Subcutaneous adipose tissue (tissue), 4 donors: ENCODE measurements around the gene NHERF1. TPM values are rescaled to one million over a fixed set of nuclear protein-coding genes. Genes with fewer than 3 reads are reported as not detected.

ENCODE experiments used
- total RNA-seq, 4 donors: library from RNA; depleted of rRNA; stranded (reverse); fragments of >200 nt; gene quantifications; one replicate each; pipeline ENCODE4 v1.1.0, GENCODE V29; 2016
- TF ChIP-seq, protein P1 (sequence below): fragments of 450-650 bp; IDR thresholded peaks from one replicate; pipeline ENCODE4 v1.5.1; 2016; ENCODE audit warnings: low read depth, mild to moderate bottlenecking, control low read depth, antibody characterized with exemption, moderate library complexity

NHERF1 gene
- total RNA-seq, 4 donors from 2014 or later, result 10.3 to 26.2 (median 15.1) TPM

- TF ChIP-seq, protein P1, sequence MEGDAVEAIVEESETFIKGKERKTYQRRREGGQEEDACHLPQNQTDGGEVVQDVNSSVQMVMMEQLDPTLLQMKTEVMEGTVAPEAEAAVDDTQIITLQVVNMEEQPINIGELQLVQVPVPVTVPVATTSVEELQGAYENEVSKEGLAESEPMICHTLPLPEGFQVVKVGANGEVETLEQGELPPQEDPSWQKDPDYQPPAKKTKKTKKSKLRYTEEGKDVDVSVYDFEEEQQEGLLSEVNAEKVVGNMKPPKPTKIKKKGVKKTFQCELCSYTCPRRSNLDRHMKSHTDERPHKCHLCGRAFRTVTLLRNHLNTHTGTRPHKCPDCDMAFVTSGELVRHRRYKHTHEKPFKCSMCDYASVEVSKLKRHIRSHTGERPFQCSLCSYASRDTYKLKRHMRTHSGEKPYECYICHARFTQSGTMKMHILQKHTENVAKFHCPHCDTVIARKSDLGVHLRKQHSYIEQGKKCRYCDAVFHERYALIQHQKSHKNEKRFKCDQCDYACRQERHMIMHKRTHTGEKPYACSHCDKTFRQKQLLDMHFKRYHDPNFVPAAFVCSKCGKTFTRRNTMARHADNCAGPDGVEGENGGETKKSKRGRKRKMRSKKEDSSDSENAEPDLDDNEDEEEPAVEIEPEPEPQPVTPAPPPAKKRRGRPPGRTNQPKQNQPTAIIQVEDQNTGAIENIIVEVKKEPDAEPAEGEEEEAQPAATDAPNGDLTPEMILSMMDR, result no peak
Observed at GRCh38 chr17:74780443-74781238, 32.2 kb downstream of the NHERF1 start.

- TF ChIP-seq, protein P1, result no peak
Observed at GRCh38 chr17:74782571-74782970, 34.1 kb downstream of the NHERF1 start.

DNA sequence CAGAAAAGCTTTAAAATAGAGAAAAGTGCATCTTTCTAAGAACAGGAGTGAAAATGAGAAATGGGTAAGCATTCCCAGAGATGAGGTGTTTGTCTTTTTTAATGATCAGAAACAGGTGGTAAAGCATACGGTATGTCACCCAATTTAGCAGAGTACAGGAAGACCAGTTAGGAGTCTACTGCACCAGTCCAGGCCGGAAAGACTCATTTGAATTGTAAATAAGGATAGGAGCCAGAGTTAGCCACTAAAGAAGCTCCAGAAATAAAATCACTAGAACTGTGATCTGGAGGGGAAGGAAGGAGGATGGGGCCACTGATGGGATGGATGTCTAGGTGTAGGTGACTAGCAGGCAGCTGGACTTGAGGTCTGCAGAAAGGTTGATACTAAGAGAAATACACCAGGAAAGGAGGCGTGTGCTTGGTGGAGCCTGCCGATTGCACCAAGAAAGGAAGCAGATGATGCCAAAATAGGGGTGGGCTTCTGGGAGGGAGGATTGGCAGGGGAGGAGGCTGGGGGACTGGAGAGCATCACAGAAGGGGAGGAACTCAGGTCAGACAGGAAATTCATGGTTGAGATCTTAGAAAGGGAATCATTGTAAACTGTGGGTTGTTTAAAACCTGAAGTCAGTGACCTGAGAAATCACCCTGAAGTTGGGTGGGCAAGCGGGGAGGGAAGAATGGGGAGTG lies 35.8 kb downstream of the NHERF1 start:
- TF ChIP-seq, protein P1, result no peak

GRCh38 chr17:74785096-74785980 lies 36.9 kb downstream of the NHERF1 start:
- TF ChIP-seq, protein P1, result no peak

DNA sequence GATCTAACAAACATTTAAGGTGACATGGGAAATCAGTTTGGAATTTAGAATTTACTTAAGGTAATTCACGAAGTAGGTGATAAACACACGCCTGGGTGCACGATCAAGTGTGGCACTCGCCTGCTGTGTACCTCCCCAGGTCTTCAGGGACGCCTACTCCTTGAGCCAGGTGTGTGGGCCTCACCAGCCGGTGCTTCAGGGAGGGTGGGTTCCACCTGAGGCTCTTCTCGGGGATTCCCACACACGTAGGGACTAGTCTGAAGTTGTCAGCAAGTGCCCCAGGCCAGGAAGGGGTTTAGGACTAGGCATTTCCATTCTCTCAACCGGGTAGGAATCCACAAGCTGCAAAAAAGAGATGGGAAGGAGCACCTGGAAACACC lies 37.5 kb downstream of the NHERF1 start:
- TF ChIP-seq, protein P1, result no peak

DNA sequence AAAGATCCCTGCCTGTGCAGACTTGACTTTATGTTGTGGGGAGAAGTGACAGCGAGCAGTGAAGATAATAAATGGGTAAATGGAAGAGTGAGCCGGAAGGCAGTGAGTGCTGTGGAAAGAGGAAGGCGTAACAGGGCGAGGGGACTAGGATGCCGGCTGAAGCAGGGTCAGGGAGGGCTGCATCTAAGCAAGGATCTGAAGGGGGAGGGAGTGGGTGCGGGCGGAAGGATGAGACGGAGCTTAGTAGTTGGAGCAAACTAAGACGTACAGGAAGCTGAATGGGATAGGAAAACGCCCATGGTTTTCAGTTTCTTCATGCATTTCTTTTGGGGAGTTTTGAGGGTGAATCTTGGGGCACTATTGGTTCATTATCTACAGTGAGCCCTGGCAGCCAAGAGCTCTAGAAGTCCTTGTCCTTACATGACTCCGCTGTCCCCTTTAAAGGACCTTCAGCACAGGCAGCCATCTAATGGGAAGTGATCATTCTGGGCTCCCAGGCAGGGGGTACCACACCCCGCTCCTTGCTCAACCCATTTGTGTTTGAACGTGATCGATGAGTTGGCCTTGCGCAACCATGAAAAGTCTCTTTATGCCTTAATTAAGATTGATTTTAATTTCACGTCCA lies 38.1 kb downstream of the NHERF1 start:
- TF ChIP-seq, protein P1, result no peak
